K562 (cell line): Measurements from ENCODE around the gene ORMDL2. TPM values are rescaled to one million over a fixed set of nuclear protein-coding genes. Genes with fewer than 3 reads are reported as not detected.

Experiments used
- L3MBTL2 ChIP-seq: fragments of 450-650 bp; IDR thresholded peaks from 2 replicates; pipeline ENCODE4 v1.6.1; 2016; ENCODE audit warnings: mild to moderate bottlenecking, moderate library complexity
- PHF8 ChIP-seq: fragments of 200-600 bp; sonication (generic); IDR thresholded peaks from 2 replicates; pipeline ENCODE4 v1.6.1; 2012; ENCODE audit warnings: mixed run types, mild to moderate bottlenecking, inconsistent platforms, low read length, moderate library complexity, borderline replicate concordance
- TARDBP ChIP-seq: fragments of 450-650 bp; IDR thresholded peaks from 2 replicates; pipeline ENCODE4 v1.6.1; 2016
- TGIF2 ChIP-seq: sonication (generic); formaldehyde crosslinking; IDR thresholded peaks from 2 replicates; pipeline ENCODE4 v1.8.1; 2022; ENCODE audit warnings: mild to moderate bottlenecking, missing genetic modification reagents, moderate library complexity
- ZNF23 ChIP-seq: fragments of 250-450 bp; sonication (Bioruptor Pico); IDR thresholded peaks from 2 replicates; pipeline ENCODE4 v1.4.0; 2020; ENCODE audit warnings: mild to moderate bottlenecking
- ZNF24 ChIP-seq: fragments of 450-650 bp; IDR thresholded peaks from 2 replicates; pipeline ENCODE4 v1.6.1; 2016
- ZNF316 ChIP-seq: fragments of 450-650 bp; IDR thresholded peaks from 2 replicates; pipeline ENCODE4 v1.6.1; 2016
- polyA plus RNA-seq, 8 experiments: library from polyadenylated mRNA; depleted of rRNA in 4 of 8; stranded (reverse) in 5 of 8; unstranded in 3 of 8; fragments of >200 nt; fragmentation: Nextera tagmentation in 2 of 8; fragmentation: Illumina TruSeq in 1 of 8; extraction: Ambion mirVana in 2 of 8; extraction: Trizol in 1 of 8; gene quantifications; 2 replicates each; pipeline versions ENCODE4 v1.2.1 to v1.2.3, GENCODE V29; 2011 to 2014; ENCODE audit warnings: inconsistent platforms in 1 of 8, missing spikeins in 1 of 8
- total RNA-seq, 7 experiments: library from RNA; depleted of rRNA in 6 of 7; stranded (reverse); fragments of >200 nt in 6 of 7; fragmentation: Illumina TruSeq in 2 of 7; extraction: Trizol in 2 of 7; gene quantifications; 2 replicates each; pipeline versions ENCODE4 v1.2.1 to v1.2.3, GENCODE V29; 2011 to 2021; ENCODE audit warnings: low replicate concordance in 1 of 7
- TF ChIP-seq, protein P1 (sequence below), 2 experiments: IDR thresholded peaks; 2 replicates each; pipeline ENCODE4 v1.6.1; 2011; ENCODE audit warnings: borderline replicate concordance in 1 of 2, control low read depth in 1 of 2, low read depth in 1 of 2, low read length in 1 of 2, mild to moderate bottlenecking in 1 of 2, mixed read lengths in 1 of 2, moderate library complexity in 1 of 2; ENCODE audit not compliant: insufficient read depth in 1 of 2, insufficient read length in 1 of 2, poor library complexity in 1 of 2, severe bottlenecking in 1 of 2; ENCODE audit errors: extremely low read depth in 1 of 2
- TF ChIP-seq, protein P2 (sequence below): fragments of 450-650 bp; IDR thresholded peaks from 2 replicates; pipeline ENCODE4 v1.6.1; 2016; ENCODE audit warnings: antibody characterized with exemption
- TF ChIP-seq, protein P3 (sequence below): fragments of 250-450 bp; sonication (Bioruptor Pico); IDR thresholded peaks from 2 replicates; pipeline ENCODE4 v1.8.0; 2022; ENCODE audit warnings: moderate library complexity, mild to moderate bottlenecking, inconsistent platforms
- TF ChIP-seq, protein P4 (sequence below): sonication (generic); formaldehyde crosslinking; IDR thresholded peaks from 2 replicates; pipeline ENCODE4 v1.8.0; 2022; ENCODE audit warnings: mild to moderate bottlenecking, missing genetic modification reagents
- TF ChIP-seq, protein P5 (sequence below): fragments of 250-450 bp; sonication (Bioruptor Pico); IDR thresholded peaks from 2 replicates; pipeline ENCODE4 v1.8.0; 2021; ENCODE audit warnings: mild to moderate bottlenecking, moderate library complexity
- TF ChIP-seq, protein P6 (sequence below): fragments of 450-650 bp; IDR thresholded peaks from 2 replicates; pipeline ENCODE4 v1.6.1; 2017; ENCODE audit warnings: antibody characterized with exemption, mild to moderate bottlenecking

Gene ORMDL2
- total and polyA plus RNA-seq, 9 of the 15 experiments (the other 6 are each of a cell fraction or from before 2014, with no cell fraction given), result 9.9 to 113 (median 34.4) TPM

DNA sequence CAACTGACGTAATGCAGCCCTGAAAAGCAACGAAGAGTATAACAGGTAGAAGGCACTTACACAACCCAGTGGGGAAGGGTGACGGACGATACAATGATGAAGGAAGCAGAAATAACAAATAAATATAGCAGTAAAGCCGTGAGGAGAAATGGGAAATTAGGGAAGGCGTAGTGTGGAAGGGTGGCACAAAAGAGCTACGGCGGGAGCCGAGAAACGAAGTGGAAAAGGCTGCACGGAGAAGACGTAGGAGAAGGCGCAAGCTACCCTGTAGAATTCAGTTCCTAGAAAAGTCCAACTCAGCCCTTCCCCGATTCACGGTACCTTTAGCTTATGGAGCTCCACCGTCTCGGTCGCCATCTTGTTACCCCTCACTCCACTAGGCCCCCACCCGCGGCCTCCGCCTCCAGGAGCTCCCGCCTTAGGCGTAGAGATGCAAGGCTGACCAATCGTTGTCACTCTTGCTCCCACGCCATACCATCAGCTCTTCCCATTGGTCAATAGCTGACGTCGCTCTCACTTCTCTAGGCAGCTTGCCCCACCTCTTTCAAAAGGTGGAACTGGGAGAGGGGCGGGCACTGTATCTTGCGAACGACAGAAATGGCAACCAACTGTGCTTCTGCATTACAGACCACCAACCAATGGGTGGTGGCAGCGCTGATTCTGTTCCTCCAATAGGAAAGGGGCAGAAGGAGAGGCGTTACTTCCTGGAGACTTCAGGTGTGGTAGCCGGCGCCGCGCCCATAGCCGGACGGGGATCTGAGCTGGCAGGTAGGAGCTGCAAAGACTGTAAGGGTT is at the start of gene ORMDL2, which contains the start of gene SARNP (continued):
- TF ChIP-seq, protein P1, sequence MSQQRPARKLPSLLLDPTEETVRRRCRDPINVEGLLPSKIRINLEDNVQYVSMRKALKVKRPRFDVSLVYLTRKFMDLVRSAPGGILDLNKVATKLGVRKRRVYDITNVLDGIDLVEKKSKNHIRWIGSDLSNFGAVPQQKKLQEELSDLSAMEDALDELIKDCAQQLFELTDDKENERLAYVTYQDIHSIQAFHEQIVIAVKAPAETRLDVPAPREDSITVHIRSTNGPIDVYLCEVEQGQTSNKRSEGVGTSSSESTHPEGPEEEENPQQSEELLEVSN (IDR thresholded peaks at IDR 0.05; ENCODE audit: borderline replicate concordance in 1 of 2, extremely low read depth in 1 of 2, insufficient read depth in 1 of 2, insufficient read length in 1 of 2, low read depth in 1 of 2, low read length in 1 of 2, poor library complexity in 1 of 2, severe bottlenecking in 1 of 2), result peak in 1 of 2 experiments; percentile 60
- TF ChIP-seq, protein P2, sequence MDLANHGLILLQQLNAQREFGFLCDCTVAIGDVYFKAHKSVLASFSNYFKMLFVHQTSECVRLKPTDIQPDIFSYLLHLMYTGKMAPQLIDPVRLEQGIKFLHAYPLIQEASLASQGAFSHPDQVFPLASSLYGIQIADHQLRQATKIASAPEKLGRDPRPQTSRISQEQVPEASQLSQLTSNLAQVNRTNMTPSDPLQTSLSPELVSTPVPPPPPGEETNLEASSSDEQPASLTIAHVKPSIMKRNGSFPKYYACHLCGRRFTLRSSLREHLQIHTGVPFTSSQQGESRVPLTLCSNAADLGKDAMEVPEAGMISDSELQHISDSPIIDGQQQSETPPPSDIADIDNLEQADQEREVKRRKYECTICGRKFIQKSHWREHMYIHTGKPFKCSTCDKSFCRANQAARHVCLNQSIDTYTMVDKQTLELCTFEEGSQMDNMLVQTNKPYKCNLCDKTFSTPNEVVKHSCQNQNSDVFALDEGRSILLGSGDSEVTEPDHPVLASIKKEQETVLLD, result no peak
- peak; percentile 89; the same call in 1 of the 2 replicates for TF ChIP-seq PHF8
- TF ChIP-seq, protein P3, sequence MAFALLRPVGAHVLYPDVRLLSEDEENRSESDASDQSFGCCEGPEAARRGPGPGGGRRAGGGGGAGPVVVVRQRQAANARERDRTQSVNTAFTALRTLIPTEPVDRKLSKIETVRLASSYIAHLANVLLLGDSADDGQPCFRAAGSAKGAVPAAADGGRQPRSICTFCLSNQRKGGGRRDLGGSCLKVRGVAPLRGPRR, result no peak
- TF ChIP-seq ZNF316, result no peak
- TF ChIP-seq, protein P4, sequence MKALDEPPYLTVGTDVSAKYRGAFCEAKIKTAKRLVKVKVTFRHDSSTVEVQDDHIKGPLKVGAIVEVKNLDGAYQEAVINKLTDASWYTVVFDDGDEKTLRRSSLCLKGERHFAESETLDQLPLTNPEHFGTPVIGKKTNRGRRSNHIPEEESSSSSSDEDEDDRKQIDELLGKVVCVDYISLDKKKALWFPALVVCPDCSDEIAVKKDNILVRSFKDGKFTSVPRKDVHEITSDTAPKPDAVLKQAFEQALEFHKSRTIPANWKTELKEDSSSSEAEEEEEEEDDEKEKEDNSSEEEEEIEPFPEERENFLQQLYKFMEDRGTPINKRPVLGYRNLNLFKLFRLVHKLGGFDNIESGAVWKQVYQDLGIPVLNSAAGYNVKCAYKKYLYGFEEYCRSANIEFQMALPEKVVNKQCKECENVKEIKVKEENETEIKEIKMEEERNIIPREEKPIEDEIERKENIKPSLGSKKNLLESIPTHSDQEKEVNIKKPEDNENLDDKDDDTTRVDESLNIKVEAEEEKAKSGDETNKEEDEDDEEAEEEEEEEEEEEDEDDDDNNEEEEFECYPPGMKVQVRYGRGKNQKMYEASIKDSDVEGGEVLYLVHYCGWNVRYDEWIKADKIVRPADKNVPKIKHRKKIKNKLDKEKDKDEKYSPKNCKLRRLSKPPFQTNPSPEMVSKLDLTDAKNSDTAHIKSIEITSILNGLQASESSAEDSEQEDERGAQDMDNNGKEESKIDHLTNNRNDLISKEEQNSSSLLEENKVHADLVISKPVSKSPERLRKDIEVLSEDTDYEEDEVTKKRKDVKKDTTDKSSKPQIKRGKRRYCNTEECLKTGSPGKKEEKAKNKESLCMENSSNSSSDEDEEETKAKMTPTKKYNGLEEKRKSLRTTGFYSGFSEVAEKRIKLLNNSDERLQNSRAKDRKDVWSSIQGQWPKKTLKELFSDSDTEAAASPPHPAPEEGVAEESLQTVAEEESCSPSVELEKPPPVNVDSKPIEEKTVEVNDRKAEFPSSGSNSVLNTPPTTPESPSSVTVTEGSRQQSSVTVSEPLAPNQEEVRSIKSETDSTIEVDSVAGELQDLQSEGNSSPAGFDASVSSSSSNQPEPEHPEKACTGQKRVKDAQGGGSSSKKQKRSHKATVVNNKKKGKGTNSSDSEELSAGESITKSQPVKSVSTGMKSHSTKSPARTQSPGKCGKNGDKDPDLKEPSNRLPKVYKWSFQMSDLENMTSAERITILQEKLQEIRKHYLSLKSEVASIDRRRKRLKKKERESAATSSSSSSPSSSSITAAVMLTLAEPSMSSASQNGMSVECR (CRISPR knock-in tag), result no peak; the same call in none of the 2 replicates
- TF ChIP-seq, protein P5, sequence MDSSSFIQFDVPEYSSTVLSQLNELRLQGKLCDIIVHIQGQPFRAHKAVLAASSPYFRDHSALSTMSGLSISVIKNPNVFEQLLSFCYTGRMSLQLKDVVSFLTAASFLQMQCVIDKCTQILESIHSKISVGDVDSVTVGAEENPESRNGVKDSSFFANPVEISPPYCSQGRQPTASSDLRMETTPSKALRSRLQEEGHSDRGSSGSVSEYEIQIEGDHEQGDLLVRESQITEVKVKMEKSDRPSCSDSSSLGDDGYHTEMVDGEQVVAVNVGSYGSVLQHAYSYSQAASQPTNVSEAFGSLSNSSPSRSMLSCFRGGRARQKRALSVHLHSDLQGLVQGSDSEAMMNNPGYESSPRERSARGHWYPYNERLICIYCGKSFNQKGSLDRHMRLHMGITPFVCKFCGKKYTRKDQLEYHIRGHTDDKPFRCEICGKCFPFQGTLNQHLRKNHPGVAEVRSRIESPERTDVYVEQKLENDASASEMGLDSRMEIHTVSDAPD (CRISPR knock-in tag), result no peak
- no peak for TF ChIP-seq L3MBTL2
- TF ChIP-seq ZNF23, result 0 out of 2 replicates have a peak, but pooled peaks have one; percentile 22
- TF ChIP-seq, protein P6, sequence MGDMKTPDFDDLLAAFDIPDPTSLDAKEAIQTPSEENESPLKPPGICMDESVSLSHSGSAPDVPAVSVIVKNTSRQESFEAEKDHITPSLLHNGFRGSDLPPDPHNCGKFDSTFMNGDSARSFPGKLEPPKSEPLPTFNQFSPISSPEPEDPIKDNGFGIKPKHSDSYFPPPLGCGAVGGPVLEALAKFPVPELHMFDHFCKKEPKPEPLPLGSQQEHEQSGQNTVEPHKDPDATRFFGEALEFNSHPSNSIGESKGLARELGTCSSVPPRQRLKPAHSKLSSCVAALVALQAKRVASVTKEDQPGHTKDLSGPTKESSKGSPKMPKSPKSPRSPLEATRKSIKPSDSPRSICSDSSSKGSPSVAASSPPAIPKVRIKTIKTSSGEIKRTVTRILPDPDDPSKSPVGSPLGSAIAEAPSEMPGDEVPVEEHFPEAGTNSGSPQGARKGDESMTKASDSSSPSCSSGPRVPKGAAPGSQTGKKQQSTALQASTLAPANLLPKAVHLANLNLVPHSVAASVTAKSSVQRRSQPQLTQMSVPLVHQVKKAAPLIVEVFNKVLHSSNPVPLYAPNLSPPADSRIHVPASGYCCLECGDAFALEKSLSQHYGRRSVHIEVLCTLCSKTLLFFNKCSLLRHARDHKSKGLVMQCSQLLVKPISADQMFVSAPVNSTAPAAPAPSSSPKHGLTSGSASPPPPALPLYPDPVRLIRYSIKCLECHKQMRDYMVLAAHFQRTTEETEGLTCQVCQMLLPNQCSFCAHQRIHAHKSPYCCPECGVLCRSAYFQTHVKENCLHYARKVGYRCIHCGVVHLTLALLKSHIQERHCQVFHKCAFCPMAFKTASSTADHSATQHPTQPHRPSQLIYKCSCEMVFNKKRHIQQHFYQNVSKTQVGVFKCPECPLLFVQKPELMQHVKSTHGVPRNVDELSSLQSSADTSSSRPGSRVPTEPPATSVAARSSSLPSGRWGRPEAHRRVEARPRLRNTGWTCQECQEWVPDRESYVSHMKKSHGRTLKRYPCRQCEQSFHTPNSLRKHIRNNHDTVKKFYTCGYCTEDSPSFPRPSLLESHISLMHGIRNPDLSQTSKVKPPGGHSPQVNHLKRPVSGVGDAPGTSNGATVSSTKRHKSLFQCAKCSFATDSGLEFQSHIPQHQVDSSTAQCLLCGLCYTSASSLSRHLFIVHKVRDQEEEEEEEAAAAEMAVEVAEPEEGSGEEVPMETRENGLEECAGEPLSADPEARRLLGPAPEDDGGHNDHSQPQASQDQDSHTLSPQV, result no peak
- TF ChIP-seq ZNF24, result no peak
- TF ChIP-seq TARDBP, result no peak; the same call in 1 of the 2 replicates
- no peak for TF ChIP-seq TGIF2 (CRISPR knock-in tag)
